ENCODE data around the gene PRUNE2. TPM values are rescaled to one million over a fixed set of nuclear protein-coding genes. Genes with fewer than 3 reads are reported as not detected.

The PRUNE2 gene
- total and polyA plus RNA-seq, 2 of the 8 experiments (the other 6 are each of a cell fraction or from before 2014, with no cell fraction given), result 5.5 to 13.3 TPM

DNA sequence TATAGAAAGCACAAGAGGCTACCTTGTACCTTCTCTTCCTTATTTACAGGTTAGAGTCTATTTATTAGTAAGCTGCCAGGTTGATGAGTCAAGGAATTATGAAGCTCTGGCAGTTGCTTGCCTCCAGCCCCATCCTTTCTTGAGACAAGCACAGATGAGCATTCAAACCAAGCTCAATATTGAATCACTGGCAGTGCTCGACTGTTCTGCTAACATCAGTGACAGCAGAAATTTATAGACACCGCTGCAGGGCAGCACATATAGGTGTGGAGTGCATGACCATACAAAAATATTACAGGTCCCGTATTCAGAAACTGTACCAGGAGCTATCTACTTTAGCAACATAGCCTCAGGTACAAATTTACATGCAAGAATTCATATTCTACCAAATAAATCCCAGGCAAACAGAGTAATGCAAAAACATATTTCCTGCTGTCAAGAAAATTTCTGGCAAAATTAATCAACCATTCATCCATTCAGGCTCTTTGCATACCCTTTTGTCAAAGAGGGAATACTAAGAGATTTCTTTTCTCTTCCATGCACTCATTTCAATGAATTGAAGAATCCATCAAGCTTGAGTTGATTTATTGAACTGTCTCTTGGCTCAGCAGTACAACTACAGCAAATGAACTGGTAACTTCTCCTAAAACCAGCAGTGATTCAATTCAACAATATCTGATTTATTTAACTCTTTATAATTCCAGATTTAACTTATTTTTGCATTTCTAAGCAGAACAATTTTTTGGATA, 168.6 kb downstream of the PRUNE2 start:
- Histone ChIP-seq H4K91ac (replicated peaks; ENCODE audit: insufficient read length, low read length) (no peak overlapping the region), H2AK5ac (ENCODE audit: low read depth, low read length) (no peak overlapping the region), H2BK5ac (ENCODE audit: low read depth, low read length) (no peak overlapping the region), H2BK20ac (ENCODE audit: low read length) (no peak overlapping the region), H3K23me2 (ENCODE audit: low read depth, low read length) (no peaks in the 10 kb centered on the region), H3K18ac (ENCODE audit: extremely low read depth, low read length) (no peak overlapping the region), H2BK15ac (ENCODE audit: low read length) (no peak overlapping the region), H3K27ac (ENCODE audit: low read depth, low read length) (no peak overlapping the region), H3K4me2 (ENCODE audit: insufficient read depth in 1 of 2, low read depth in 2 of 2, low read length in 2 of 2) (no peak overlapping the region), H3K56ac (replicated peaks; ENCODE audit: insufficient read length, low read depth, low read length) (no peak overlapping the region), H3K14ac (ENCODE audit: insufficient read length) (no peak overlapping the region), H4K8ac (ENCODE audit: extremely low read depth, insufficient read depth, low read length) (no peak overlapping the region; the same call in 1 of the 2 replicates), H3K79me1 (ENCODE audit: low read depth, low read length) (no peaks in the 10 kb centered on the region), H3K4ac (replicated peaks; ENCODE audit: insufficient read length, low read depth, low read length) (no peak overlapping the region), H2BK120ac (replicated peaks; ENCODE audit: low read depth, low read length) (no peak overlapping the region), H2AFZ (ENCODE audit: low read length) (no peak overlapping the region), H3K9me3 (ENCODE audit: insufficient read depth in 2 of 2, low read depth in 1 of 2, low read length in 1 of 2) (no peaks in the 10 kb centered on the region), H4K20me1 (replicated peaks in 1 of 2; ENCODE audit: control insufficient read depth in 1 of 2, insufficient read depth in 2 of 2, low read length in 2 of 2) (no peaks in the 10 kb centered on the region), H3K9ac (replicated peaks in 1 of 4; ENCODE audit: extremely low read depth in 1 of 4, low read depth in 3 of 4, low read length in 3 of 4) (no peak overlapping the region), H3K27me3 (replicated peaks in 1 of 4; ENCODE audit: control insufficient read depth in 3 of 4, extremely low read depth in 1 of 4, insufficient read depth in 3 of 4, low read length in 3 of 4) (no peaks in the 10 kb centered on the region), H3K23ac (ENCODE audit: insufficient read length) (no peak overlapping the region), H3K4me3 (ENCODE audit: extremely low read depth in 1 of 4, insufficient read depth in 2 of 4, low read depth in 3 of 4, low read length in 4 of 4) (no peak overlapping the region), H3K36me3 (ENCODE audit: control insufficient read depth in 2 of 4, insufficient read depth in 4 of 4, low read length in 3 of 4) (no peaks in the 10 kb centered on the region), H3K4me1 (replicated peaks in 1 of 4; ENCODE audit: control insufficient read depth in 3 of 4, insufficient read depth in 4 of 4, low read length in 3 of 4) (peaks cover 0 to 5% (median 0%) of the 10 kb centered on the region in 4 experiments; a peak in 1 of 7 replicates), H4K5ac (ENCODE audit: insufficient read length, low read depth, low read length) (no peak overlapping the region), H3K79me2 (ENCODE audit: control insufficient read depth in 1 of 2, insufficient read depth in 2 of 2, low read length in 2 of 2) (no peaks in the 10 kb centered on the region), H2BK12ac (ENCODE audit: low read depth, low read length) (no peak overlapping the region)
- 83% methylated on average over 3 of the region's 3 CpGs; no CpG with 5 or more reads in 1 of the 2 experiments for WGBS, 2 experiments (ENCODE audit: extremely low coverage in 1 of 2, insufficient coverage in 1 of 2, insufficient read length in 1 of 2, insufficient replicate concordance in 2 of 2, low coverage in 1 of 2, low lambda C conversion rate in 2 of 2, missing lambda C conversion rate in 1 of 2)
- POLR2A ChIA-PET (ENCODE audit: partially characterized antibody), result no interaction called here
- FAIRE-seq (no peak), DNase-seq (ENCODE audit: low read depth in 1 of 2, low spot score in 2 of 2) (no peak)
- CTCF ChIA-PET (ENCODE audit: partially characterized antibody), result interaction anchor here (0.8 to 2.1 kb wide), 6 partner anchors 20 to 569 kb away, joined by 3 to 8 read pairs (median 3); no protein-coding TSS in a partner anchor
- TF ChIP-seq CREB1 (IDR thresholded peaks at IDR 0.05), result no peak
- no peak for TF ChIP-seq EP300 (IDR thresholded peaks at IDR 0.05; ENCODE audit: borderline replicate concordance in 1 of 2, low read depth in 2 of 2, low read length in 2 of 2)
- no peak for TF ChIP-seq JUN (IDR thresholded peaks at IDR 0.05; ENCODE audit: low read depth, low read length)
- TF ChIP-seq SP2 (IDR thresholded peaks at IDR 0.05; ENCODE audit: low read length), result no peak
- TF ChIP-seq TAF1 (IDR thresholded peaks at IDR 0.05; ENCODE audit: low read depth, low read length), result no peak
- no peak for TF ChIP-seq KDM5A (IDR thresholded peaks at IDR 0.05; ENCODE audit: low read length)
- TF ChIP-seq CTCF (IDR thresholded peaks at IDR 0.05; ENCODE audit: control extremely low read depth in 1 of 3, insufficient read depth in 1 of 3, low read depth in 1 of 3, low read length in 3 of 3), result no peak
- no peak for TF ChIP-seq HDAC2 (IDR thresholded peaks at IDR 0.05; ENCODE audit: borderline replicate concordance in 1 of 2, low read depth in 2 of 2, low read length in 2 of 2)
- TF ChIP-seq CHD1 (IDR thresholded peaks at IDR 0.05; ENCODE audit: low read depth, low read length), result no peak
- no peak for TF ChIP-seq GABPA (IDR thresholded peaks at IDR 0.05; ENCODE audit: borderline replicate concordance, insufficient read depth, low read length)

All from H1 (cell line).